Esophagus muscularis mucosa (tissue), 4 donors: ENCODE results near the gene RAB11A. TPM values are rescaled to one million over a fixed set of nuclear protein-coding genes. Genes with fewer than 3 reads are reported as not detected.

ENCODE experiments used
- DNase-seq: peaks from one replicate; pipeline ENCODE4 v3.0.0-alpha.2; 2017; ENCODE audit errors: extremely low spot score
- H3K27ac ChIP-seq, 4 donors: fragments of 200-600 bp; sonication (generic); replicated peaks in 1 of 4; 1 replicate in 3 of 4; 2 replicates in 1 of 4; pipeline ENCODE4 v1.5.1; 2016 to 2019; ENCODE audit warnings: mild to moderate bottlenecking in 1 of 4
- H3K27me3 ChIP-seq, 4 donors: fragments of 200-600 bp; sonication (generic); one replicate each; pipeline versions ENCODE4 v1.5.1 to v1.6.0; 2016 to 2019
- H3K36me3 ChIP-seq, 4 donors: fragments of 200-600 bp; sonication (generic); one replicate each; pipeline ENCODE4 v1.5.1; 2016 to 2019
- H3K4me1 ChIP-seq, 4 donors: fragments of 200-600 bp; sonication (generic); one replicate each; pipeline ENCODE4 v1.5.1; 2016 to 2019
- H3K4me3 ChIP-seq, 4 donors: fragments of 200-600 bp; sonication (generic); 1 replicate in 2 of 4; 2 replicates in 2 of 4; pipeline ENCODE4 v1.5.1; 2016 to 2019; ENCODE audit warnings: mild to moderate bottlenecking in 4 of 4, moderate library complexity in 1 of 4
- H3K9me3 ChIP-seq, 4 donors: fragments of 200-600 bp; sonication (generic); 1 replicate in 3 of 4; 2 replicates in 1 of 4; pipeline ENCODE4 v1.5.1; 2016 to 2019
- CTCF ChIP-seq, 3 experiments: fragments of 200-600 bp in 2 of 3; fragments of 450-650 bp in 1 of 3; sonication (generic) in 2 of 3; IDR thresholded peaks; one replicate each; pipeline ENCODE4 v1.5.1; 2017 to 2019; ENCODE audit warnings: antibody characterized with exemption in 3 of 3, mild to moderate bottlenecking in 2 of 3, moderate library complexity in 1 of 3
- EP300 ChIP-seq: sonication (generic); formaldehyde crosslinking; IDR thresholded peaks from one replicate; pipeline ENCODE4 v1.6.1; 2017; ENCODE audit warnings: antibody characterized with exemption
- POLR2A ChIP-seq: fragments of 450-650 bp; IDR thresholded peaks from one replicate; pipeline ENCODE4 v1.6.1; 2017; ENCODE audit warnings: antibody characterized with exemption, moderate library complexity, mild to moderate bottlenecking, low read depth
- POLR2AphosphoS5 ChIP-seq, 2 donors: sonication (generic); formaldehyde crosslinking; IDR thresholded peaks; one replicate each; pipeline ENCODE4 v1.6.1; 2017; ENCODE audit warnings: antibody characterized with exemption in 2 of 2
- WGBS: methylation state at CpG from one replicate; pipeline ENCODE4 v1.1.5; 2018; 5-methylcytosine and 5-hydroxymethylcytosine counted together
- intact Hi-C: fragments of 100-400 bp; cut with DNase I; formaldehyde crosslinking; loops from one replicate; pipeline ENCODE4 v1.15.1; 2023
- total RNA-seq, 4 donors: library from RNA; depleted of rRNA; stranded (reverse); fragments of >200 nt; gene quantifications; one replicate each; pipeline versions ENCODE4 v1.1.0 to v1.2.1, GENCODE V29; 2016

RAB11A gene
- total RNA-seq, 4 donors from 2014 or later: 51.9 to 134 (median 122) TPM

GRCh38 chr15:65893060-65893459 lies 23.8 kb downstream of the RAB11A start:
- Histone ChIP-seq H3K9me3 (no peaks in the 10 kb centered on the region), H3K27me3 (no peaks in the 10 kb centered on the region), H3K4me3 (no peak overlapping the region), H3K36me3 (peaks cover 3 to 64% (median 48%) of the 10 kb centered on the region in 4 donors), H3K4me1 (no peaks in the 10 kb centered on the region), H3K27ac (no peak overlapping the region)
- no peak for DNase-seq
- TF ChIP-seq POLR2AphosphoS5 (IDR thresholded peaks at IDR 0.05) (no peak), CTCF (IDR thresholded peaks at IDR 0.05) (no peak), POLR2A (no peak), EP300 (no peak)
- 89% methylated on average over 5 of the region's 5 CpGs for WGBS
- intact Hi-C loops: no loop called here

DNA sequence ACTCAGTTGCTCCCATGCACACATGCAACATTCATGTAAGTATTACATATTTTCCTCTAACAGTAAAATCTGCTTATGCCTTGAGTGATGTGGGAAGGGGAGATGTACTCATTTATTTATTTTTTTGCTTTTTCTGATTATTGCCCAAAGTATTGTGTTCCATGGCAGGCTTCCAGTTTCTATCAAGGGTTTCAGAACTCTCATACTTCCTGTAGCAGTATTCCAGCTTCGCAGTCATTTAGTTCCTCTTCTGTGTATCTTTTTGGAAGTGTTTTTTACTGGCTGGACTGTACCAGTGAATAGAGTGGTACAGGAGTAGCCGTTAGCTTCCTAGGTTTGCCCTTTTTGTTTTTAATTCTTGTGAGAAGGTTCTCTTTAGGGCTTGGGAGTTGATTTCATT lies 26.9 kb downstream of the RAB11A start:
- DNase-seq: no peak
- Histone ChIP-seq H3K4me3 (no peak overlapping the region), H3K27ac (no peak overlapping the region), H3K27me3 (no peaks in the 10 kb centered on the region), H3K9me3 (no peaks in the 10 kb centered on the region), H3K4me1 (peaks cover 0 to 4% (median 0%) of the 10 kb centered on the region in 4 donors), H3K36me3 (peaks cover 3 to 72% (median 57%) of the 10 kb centered on the region in 4 donors)
- 76% methylated on average over 2 of the region's 2 CpGs for WGBS
- intact Hi-C loops: no loop called here
- no peak for TF ChIP-seq EP300
- TF ChIP-seq POLR2AphosphoS5 (IDR thresholded peaks at IDR 0.05): no peak
- no peak for TF ChIP-seq POLR2A
- TF ChIP-seq CTCF (IDR thresholded peaks at IDR 0.05): no peak

DNA sequence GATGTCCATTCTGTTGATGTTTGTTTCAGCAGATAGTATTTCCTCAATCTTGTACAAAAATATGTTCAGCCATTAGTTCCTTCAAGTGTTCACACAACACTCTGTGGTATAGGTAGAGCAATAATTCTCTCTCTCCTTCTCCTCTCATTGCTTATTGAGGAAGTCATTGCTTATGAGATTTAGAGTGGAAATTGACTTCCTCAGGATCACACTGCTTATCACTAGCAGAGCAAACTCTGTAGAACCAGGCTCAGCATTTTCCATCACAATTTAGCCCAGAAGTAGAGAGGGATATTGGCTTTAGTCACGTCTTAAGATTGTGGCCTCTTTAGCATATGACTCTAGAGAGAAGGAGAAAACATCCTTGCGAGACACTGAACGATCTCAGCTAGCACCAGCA lies 31.2 kb downstream of the RAB11A start:
- Histone ChIP-seq H3K27ac (no peak overlapping the region), H3K9me3 (no peaks in the 10 kb centered on the region), H3K36me3 (peaks cover 0 to 78% (median 58%) of the 10 kb centered on the region in 4 donors), H3K27me3 (no peaks in the 10 kb centered on the region), H3K4me3 (no peak overlapping the region), H3K4me1 (peaks cover 0 to 23% (median 12%) of the 10 kb centered on the region in 4 donors)
- DNase-seq: no peak
- intact Hi-C loops: no loop called here
- no peak for TF ChIP-seq POLR2A
- TF ChIP-seq CTCF (IDR thresholded peaks at IDR 0.05): no peak
- TF ChIP-seq POLR2AphosphoS5 (IDR thresholded peaks at IDR 0.05): no peak
- TF ChIP-seq EP300: no peak
- WGBS: 94% methylated on average over 3 of the region's 3 CpGs

DNA sequence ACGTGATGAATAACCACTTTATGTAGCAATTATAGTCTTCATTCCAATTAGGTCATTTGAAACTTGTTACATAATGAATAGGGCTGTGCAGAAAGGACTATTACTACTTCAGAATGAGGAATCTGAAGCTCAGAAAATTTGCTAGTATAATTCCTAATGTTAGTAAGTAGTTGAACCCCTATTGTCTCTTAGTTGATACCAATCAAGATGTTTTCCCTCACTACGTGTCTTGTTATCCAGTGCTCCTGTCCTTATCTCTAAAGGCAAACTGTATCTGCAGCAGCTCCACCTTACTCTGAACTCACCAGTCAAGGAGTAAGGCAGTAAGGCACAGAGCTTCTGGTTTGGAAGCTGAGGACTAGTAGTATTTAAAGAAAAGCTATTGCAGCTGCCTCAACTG lies 32.0 kb downstream of the RAB11A start:
- no peak for TF ChIP-seq POLR2AphosphoS5 (IDR thresholded peaks at IDR 0.05)
- no peak for DNase-seq
- no peak overlapping the region for H3K27ac ChIP-seq
- no peaks in the 10 kb centered on the region for H3K27me3 ChIP-seq
- no peak overlapping the region for H3K4me3 ChIP-seq
- intact Hi-C loops: no loop called here
- 68% methylated on average over 2 of the region's 2 CpGs for WGBS
- no peaks in the 10 kb centered on the region for H3K9me3 ChIP-seq
- H3K36me3 ChIP-seq: peaks cover 6 to 76% (median 57%) of the 10 kb centered on the region in 4 donors
- H3K4me1 ChIP-seq: peaks cover 0 to 23% (median 12%) of the 10 kb centered on the region in 4 donors

- intact Hi-C loops: no loop called here
- WGBS: 100% methylated on average over 3 of the region's 3 CpGs
- H3K36me3 ChIP-seq: peaks cover 6 to 76% (median 55%) of the 10 kb centered on the region in 4 donors
Observed at GRCh38 chr15:65901836-65902235, 32.5 kb downstream of the RAB11A start.

More at GRCh38 chr15:65901836-65902235, 32.5 kb downstream of the RAB11A start:
- Histone ChIP-seq H3K4me1 (peaks cover 0 to 23% (median 12%) of the 10 kb centered on the region in 4 donors), H3K9me3 (no peaks in the 10 kb centered on the region), H3K27me3 (no peaks in the 10 kb centered on the region), H3K27ac (no peak overlapping the region), H3K4me3 (no peak overlapping the region)
- no peak for TF ChIP-seq CTCF (IDR thresholded peaks at IDR 0.05)
- no peak for TF ChIP-seq POLR2A
- TF ChIP-seq POLR2AphosphoS5 (IDR thresholded peaks at IDR 0.05): no peak
- TF ChIP-seq EP300: no peak
- DNase-seq: no peak
